HUES64 (cell line): ENCODE results near the gene SFXN5.

Experiments
- H3K27ac ChIP-seq: 2 replicates; pipeline ENCODE4 v1.7.0; 2013; ENCODE audit warnings: low read depth, low read length, inconsistent platforms
- H3K27me3 ChIP-seq: 2 replicates; pipeline ENCODE4 v1.6.1; 2013; ENCODE audit warnings: mild to moderate bottlenecking, low read length; ENCODE audit not compliant: insufficient read depth
- H3K36me3 ChIP-seq: 2 replicates; pipeline ENCODE4 v1.6.1; 2013; ENCODE audit warnings: mild to moderate bottlenecking, low read length; ENCODE audit not compliant: insufficient read depth
- H3K4me1 ChIP-seq: 2 replicates; pipeline ENCODE4 v1.6.1; 2013; ENCODE audit warnings: mild to moderate bottlenecking, low read length, moderate library complexity; ENCODE audit not compliant: insufficient read depth
- H3K4me3 ChIP-seq: 2 replicates; pipeline ENCODE4 v1.5.1; 2013; ENCODE audit warnings: mild to moderate bottlenecking, low read length, moderate library complexity
- H3K9ac ChIP-seq: 2 replicates; pipeline ENCODE4 v1.6.1; 2013; ENCODE audit warnings: mild to moderate bottlenecking, low read depth, low read length
- H3K9me3 ChIP-seq: 2 replicates; pipeline ENCODE4 v1.6.1; 2013; ENCODE audit warnings: low read depth, low read length; ENCODE audit not compliant: insufficient read depth
- WGBS: fragments of 150-250, 120-280 bp; methylation state at CpG from one replicate; pipeline ENCODE4 v1.1.7; 2013; ENCODE audit warnings: missing lambda C conversion rate; 5-methylcytosine and 5-hydroxymethylcytosine counted together

The SFXN5 gene

GRCh38 chr2:72937356-72937669, 134.2 kb downstream of the SFXN5 start:
- no peaks in the 10 kb centered on the region for H3K36me3 ChIP-seq

GRCh38 chr2:72936660-72937355, 134.7 kb downstream of the SFXN5 start:
- Histone ChIP-seq H3K36me3 (no peaks in the 10 kb centered on the region), H3K9ac (no peak overlapping the region), H3K27ac (no peak overlapping the region), H3K4me1 (peaks cover 16% of the 10 kb centered on the region), H3K4me3 (no peak overlapping the region), H3K27me3 (peaks cover 36% of the 10 kb centered on the region), H3K9me3 (no peaks in the 10 kb centered on the region)
- WGBS = 74% methylated on average over 19 of the region's 19 CpGs

More at GRCh38 chr2:72937356-72937669, 134.2 kb downstream of the SFXN5 start:
- Histone ChIP-seq H3K27me3 (peaks cover 31% of the 10 kb centered on the region), H3K9ac (no peak overlapping the region), H3K4me1 (peaks cover 16% of the 10 kb centered on the region), H3K9me3 (no peaks in the 10 kb centered on the region), H3K4me3 (no peak overlapping the region), H3K27ac (no peak overlapping the region)
- 92% methylated on average over 15 of the region's 15 CpGs for WGBS

GRCh38 chr2:72935611-72935957, 135.9 kb downstream of the SFXN5 start:
- peaks cover 10% of the 10 kb centered on the region for H3K4me1 ChIP-seq
- H3K27me3 ChIP-seq = peaks cover 47% of the 10 kb centered on the region
- H3K9me3 ChIP-seq = no peaks in the 10 kb centered on the region
- no peak overlapping the region for H3K9ac ChIP-seq
- no peak overlapping the region for H3K27ac ChIP-seq
- H3K4me3 ChIP-seq = no peak overlapping the region
- H3K36me3 ChIP-seq = no peaks in the 10 kb centered on the region
- 98% methylated on average over 2 of the region's 2 CpGs for WGBS

- Histone ChIP-seq H3K9ac (no peak overlapping the region), H3K4me3 (no peak overlapping the region), H3K27ac (no peak overlapping the region), H3K9me3 (no peaks in the 10 kb centered on the region), H3K36me3 (no peaks in the 10 kb centered on the region), H3K27me3 (peaks cover 54% of the 10 kb centered on the region), H3K4me1 (peaks cover 4% of the 10 kb centered on the region; the same call in 1 of the 2 replicates)
- WGBS = 77% methylated on average over 14 of the region's 14 CpGs
These were observed 136.6 kb downstream of the SFXN5 start for GRCh38 chr2:72934683-72935610.

GRCh38 chr2:72933646-72934151, 137.8 kb downstream of the SFXN5 start:
- Histone ChIP-seq H3K4me1 (peaks cover 4% of the 10 kb centered on the region; the same call in 1 of the 2 replicates), H3K36me3 (no peaks in the 10 kb centered on the region), H3K4me3 (no peak overlapping the region), H3K9me3 (no peaks in the 10 kb centered on the region), H3K27me3 (peaks cover 64% of the 10 kb centered on the region), H3K9ac (no peak overlapping the region), H3K27ac (no peak overlapping the region)
- 96% methylated on average over 12 of the region's 12 CpGs for WGBS

GRCh38 chr2:72933207-72933606, 138.3 kb downstream of the SFXN5 start:
- 91% methylated on average over 5 of the region's 5 CpGs for WGBS
- H3K27ac ChIP-seq = no peak overlapping the region
- no peaks in the 10 kb centered on the region for H3K9me3 ChIP-seq
- H3K4me3 ChIP-seq = no peak overlapping the region
- H3K4me1 ChIP-seq = peaks cover 4% of the 10 kb centered on the region; the same call in 1 of the 2 replicates
- H3K27me3 ChIP-seq = peaks cover 69% of the 10 kb centered on the region
- H3K9ac ChIP-seq = no peak overlapping the region
- no peaks in the 10 kb centered on the region for H3K36me3 ChIP-seq

GRCh38 chr2:72932805-72933204, 138.7 kb downstream of the SFXN5 start:
- Histone ChIP-seq H3K9me3 (no peaks in the 10 kb centered on the region), H3K9ac (no peak overlapping the region), H3K36me3 (no peaks in the 10 kb centered on the region), H3K27me3 (peaks cover 73% of the 10 kb centered on the region), H3K4me3 (no peak overlapping the region), H3K4me1 (peaks cover 4% of the 10 kb centered on the region; the same call in 1 of the 2 replicates), H3K27ac (no peak overlapping the region)
- 92% methylated on average over 4 of the region's 4 CpGs for WGBS

GRCh38 chr2:72932045-72932740, 139.3 kb downstream of the SFXN5 start:
- peaks cover 4% of the 10 kb centered on the region; the same call in 1 of the 2 replicates for H3K4me1 ChIP-seq
- H3K9ac ChIP-seq = no peak overlapping the region
- 87% methylated on average over 5 of the region's 5 CpGs for WGBS
- no peaks in the 10 kb centered on the region for H3K9me3 ChIP-seq
- H3K4me3 ChIP-seq = no peak overlapping the region
- no peaks in the 10 kb centered on the region for H3K36me3 ChIP-seq
- H3K27ac ChIP-seq = no peak overlapping the region
- peaks cover 79% of the 10 kb centered on the region for H3K27me3 ChIP-seq

- no peak overlapping the region for H3K4me3 ChIP-seq
- no peaks in the 10 kb centered on the region for H3K9me3 ChIP-seq
- H3K27ac ChIP-seq = no peak overlapping the region
- no peak overlapping the region for H3K9ac ChIP-seq
- 91% methylated on average over 14 of the region's 14 CpGs for WGBS
- peaks cover under 1% of the 10 kb centered on the region; the same call in 1 of the 2 replicates for H3K4me1 ChIP-seq
- H3K27me3 ChIP-seq = peaks cover 87% of the 10 kb centered on the region
- H3K36me3 ChIP-seq = no peaks in the 10 kb centered on the region
These were observed 140.1 kb downstream of the SFXN5 start for GRCh38 chr2:72931280-72931910.

GRCh38 chr2:72929010-72929409, 142.5 kb downstream of the SFXN5 start:
- Histone ChIP-seq H3K27me3 (peaks cover 96% of the 10 kb centered on the region), H3K9me3 (no peaks in the 10 kb centered on the region), H3K36me3 (no peaks in the 10 kb centered on the region), H3K27ac (no peak overlapping the region), H3K4me1 (peaks cover 20% of the 10 kb centered on the region; the same call in 1 of the 2 replicates), H3K4me3 (no peak overlapping the region), H3K9ac (no peak overlapping the region)
- WGBS = 100% methylated on average over 1 of the region's 1 CpG
